ENCODE results near the gene LTV1. TPM values are rescaled to one million over a fixed set of nuclear protein-coding genes. Genes with fewer than 3 reads are reported as not detected.

LTV1 gene
- total and polyA plus RNA-seq, 2 donors (not counting 1 experiment from before 2014, with no cell fraction given) = 7.8 to 27.3 TPM

GRCh38 chr6:143821359-143821758, 21.8 kb upstream of the LTV1 start:
- no peak overlapping the region for H3K9ac ChIP-seq (ENCODE audit: low read length)
- no peak overlapping the region for H3K27ac Mint-ChIP-seq
- intact Hi-C loops (cut with micrococcal nuclease) = no loop called here
- no peaks in the 10 kb centered on the region for H3K4me1 ChIP-seq (ENCODE audit: control insufficient read depth in 2 of 2, insufficient read depth in 2 of 2, low read length in 2 of 2)
- H3K27me3 ChIP-seq (replicated peaks in 1 of 4; ENCODE audit: control extremely low read depth in 1 of 4, control insufficient read depth in 3 of 4, insufficient read depth in 4 of 4, low read length in 3 of 4) = no peaks in the 10 kb centered on the region
- H2AFZ ChIP-seq (ENCODE audit: insufficient read depth, low read depth, low read length, poor library complexity, severe bottlenecking) = no peak overlapping the region
- no peaks in the 10 kb centered on the region for H3K27me3 Mint-ChIP-seq
- H3K4me3 Mint-ChIP-seq = no peak overlapping the region
- no peaks in the 10 kb centered on the region for H3K4me1 Mint-ChIP-seq
- no peaks in the 10 kb centered on the region for H3K9me3 ChIP-seq (ENCODE audit: control extremely low read depth in 1 of 3, control insufficient read depth in 2 of 3, insufficient read depth in 1 of 3, low read length in 2 of 3)
- no peak for DNase-seq
- ATAC-seq (ENCODE audit: low read depth) = no peak
- no peak overlapping the region for H3K4me3 ChIP-seq (ENCODE audit: control extremely low read depth in 1 of 5, extremely low read depth in 1 of 5, insufficient read depth in 1 of 5, low read depth in 2 of 5, low read length in 4 of 5)
- H3K9me3 Mint-ChIP-seq (ENCODE audit: insufficient read depth) = no peaks in the 10 kb centered on the region
- H3K36me3 ChIP-seq (replicated peaks in 1 of 2; ENCODE audit: control extremely low read depth in 1 of 2, control insufficient read depth in 1 of 2, extremely low read depth in 1 of 2, insufficient read depth in 2 of 2, low read length in 1 of 2) = no peaks in the 10 kb centered on the region
- no peaks in the 10 kb centered on the region for H3K79me2 ChIP-seq (ENCODE audit: control insufficient read depth, insufficient read depth, low read length)
- 88% methylated on average over 1 of the region's 6 CpGs for WGBS (ENCODE audit: insufficient coverage)
- ChIA-PET POLR2A (no interaction called here), CTCF (no interaction called here)
- no peaks in the 10 kb centered on the region for H4K20me1 ChIP-seq (ENCODE audit: control insufficient read depth, insufficient read depth, low read length, poor library complexity, severe bottlenecking)
- H3K27ac ChIP-seq (ENCODE audit: low read length in 2 of 2) = no peak overlapping the region
- no peak overlapping the region for H3K4me2 ChIP-seq (replicated peaks; ENCODE audit: low read depth, low read length, poor library complexity, severe bottlenecking)
- TF ChIP-seq EZH2 (IDR thresholded peaks at IDR 0.05; ENCODE audit: borderline replicate concordance, insufficient read depth, low read depth, low read length, poor library complexity, severe bottlenecking) = no peak
- no peak for TF ChIP-seq CTCF (IDR thresholded peaks at IDR 0.05)

- Histone ChIP-seq H3K4me2 (replicated peaks; ENCODE audit: low read depth, low read length, poor library complexity, severe bottlenecking) (no peak overlapping the region), H3K9me3 (ENCODE audit: control extremely low read depth in 1 of 3, control insufficient read depth in 2 of 3, insufficient read depth in 1 of 3, low read length in 2 of 3) (no peaks in the 10 kb centered on the region), H3K79me2 (ENCODE audit: control insufficient read depth, insufficient read depth, low read length) (no peaks in the 10 kb centered on the region), H2AFZ (ENCODE audit: insufficient read depth, low read depth, low read length, poor library complexity, severe bottlenecking) (no peak overlapping the region), H3K9ac (ENCODE audit: low read length) (no peak overlapping the region), H3K4me3 (ENCODE audit: control extremely low read depth in 1 of 5, extremely low read depth in 1 of 5, insufficient read depth in 1 of 5, low read depth in 2 of 5, low read length in 4 of 5) (no peak overlapping the region), H3K4me1 (ENCODE audit: control insufficient read depth in 2 of 2, insufficient read depth in 2 of 2, low read length in 2 of 2) (no peaks in the 10 kb centered on the region), H3K27ac (ENCODE audit: low read length in 2 of 2) (no peak overlapping the region), H4K20me1 (ENCODE audit: control insufficient read depth, insufficient read depth, low read length, poor library complexity, severe bottlenecking) (no peaks in the 10 kb centered on the region), H3K36me3 (replicated peaks in 1 of 2; ENCODE audit: control extremely low read depth in 1 of 2, control insufficient read depth in 1 of 2, extremely low read depth in 1 of 2, insufficient read depth in 2 of 2, low read length in 1 of 2) (no peaks in the 10 kb centered on the region), H3K27me3 (replicated peaks in 1 of 4; ENCODE audit: control extremely low read depth in 1 of 4, control insufficient read depth in 3 of 4, insufficient read depth in 4 of 4, low read length in 3 of 4) (no peaks in the 10 kb centered on the region)
- Mint-ChIP-seq H3K27me3 (no peaks in the 10 kb centered on the region), H3K4me1 (no peaks in the 10 kb centered on the region), H3K4me3 (no peak overlapping the region), H3K27ac (no peak overlapping the region), H3K9me3 (ENCODE audit: insufficient read depth) (no peaks in the 10 kb centered on the region)
- intact Hi-C loops (cut with micrococcal nuclease) = no loop called here
- no peak for DNase-seq
- TF ChIP-seq CTCF (IDR thresholded peaks at IDR 0.05) (no peak), EZH2 (IDR thresholded peaks at IDR 0.05; ENCODE audit: borderline replicate concordance, insufficient read depth, low read depth, low read length, poor library complexity, severe bottlenecking) (no peak)
- CTCF ChIA-PET = no interaction called here
- ATAC-seq (ENCODE audit: low read depth) = no peak
- POLR2A ChIA-PET = no interaction called here
- WGBS (ENCODE audit: insufficient coverage) = 94% methylated on average over 3 of the region's 3 CpGs
These were observed 20.5 kb upstream of the LTV1 start for GRCh38 chr6:143822584-143823024.

All from B cell (primary cell).